Activated CD8-positive, alpha-beta memory T cell treated with anti-CD3 and anti-CD28 coated beads, Interleukin-2, amount 50 U/mL, for 4 hours (primary cell): Measurements from ENCODE around the gene BUD23.
"Not testable (repeated sequence)": the region's sequence is repeated elsewhere in the genome, so short reads cannot be mapped to it uniquely, and the experiment has no call there.

Experiments used
- DNase-seq: peaks from one replicate; pipeline ENCODE4 v3.0.0-alpha.2; 2020

Gene BUD23

GRCh38 chr7:73719806-73720169 is 36.4 kb downstream of the BUD23 start:
- no peak for DNase-seq

GRCh38 chr7:73720443-73720842 is 37.0 kb downstream of the BUD23 start:
- DNase-seq = not testable (repeated sequence)

- no peak for DNase-seq
Measured at GRCh38 chr7:73721377-73721817, 38.0 kb downstream of the BUD23 start.

- DNase-seq = not testable (repeated sequence)
Measured at GRCh38 chr7:73722182-73722581, 38.8 kb downstream of the BUD23 start.

GRCh38 chr7:73722785-73723184 is 39.4 kb downstream of the BUD23 start:
- no peak for DNase-seq

- DNase-seq = no peak
Measured at GRCh38 chr7:73723813-73724212, 40.4 kb downstream of the BUD23 start.

GRCh38 chr7:73726083-73726466 is 42.7 kb downstream of the BUD23 start:
- DNase-seq = no peak

GRCh38 chr7:73727952-73728351 is 44.6 kb downstream of the BUD23 start:
- no peak for DNase-seq

GRCh38 chr7:73728551-73728950 is 45.2 kb downstream of the BUD23 start:
- DNase-seq = no peak

GRCh38 chr7:73730485-73730884 is 47.1 kb downstream of the BUD23 start:
- no peak for DNase-seq

GRCh38 chr7:73732397-73732796 is 49.0 kb downstream of the BUD23 start:
- no peak for DNase-seq

GRCh38 chr7:73734619-73735527 is 51.5 kb downstream of the BUD23 start:
- DNase-seq = peak; percentile 79

GRCh38 chr7:73735528-73735905 is 52.1 kb downstream of the BUD23 start:
- no peak for DNase-seq

GRCh38 chr7:73736885-73737284 is 53.5 kb downstream of the BUD23 start:
- no peak for DNase-seq

GRCh38 chr7:73737491-73738219 is 54.3 kb downstream of the BUD23 start:
- no peak for DNase-seq

GRCh38 chr7:73738220-73738611 is 54.8 kb downstream of the BUD23 start:
- peak; percentile 64 for DNase-seq

GRCh38 chr7:73738612-73739386 is 55.4 kb downstream of the BUD23 start, which contains the start of gene ABHD11:
TSS of gene ABHD11 (minus strand) at chr7:73738802. CDS start at chr7:73738770, 32 bp downstream.
- peak; percentile 99 for DNase-seq

GRCh38 chr7:73739387-73739767 is 56.0 kb downstream of the BUD23 start:
- no peak for DNase-seq

- no peak for DNase-seq
Measured at GRCh38 chr7:73740212-73740611, 56.8 kb downstream of the BUD23 start.

GRCh38 chr7:73740771-73741170 is 57.4 kb downstream of the BUD23 start:
- DNase-seq = no peak

GRCh38 chr7:73741600-73741999 is 58.2 kb downstream of the BUD23 start:
- no peak for DNase-seq

GRCh38 chr7:73742338-73742752 is 58.9 kb downstream of the BUD23 start:
- no peak for DNase-seq
